Right cardiac atrium (tissue), 5 donors: ENCODE measurements around the gene CAMTA1. TPM values are rescaled to one million over a fixed set of nuclear protein-coding genes. Genes with fewer than 3 reads are reported as not detected.

Source experiments
- ATAC-seq, 2 donors: fragments of 200-7000 bp; cut with Tn5 transposase; one replicate each; pipeline versions ENCODE4 v1.8.0 to v1.9.1; 2020; ENCODE audit warnings: moderate library complexity in 2 of 2, mild to moderate bottlenecking in 1 of 2
- DNase-seq, 3 donors: peaks; one replicate each; pipeline ENCODE4 v3.0.0-alpha.2; 2020
- H3K27ac ChIP-seq: one replicate; pipeline ENCODE4 v1.5.1; 2013; ENCODE audit warnings: mild to moderate bottlenecking, low read length, control low read depth, moderate library complexity
- H3K27me3 ChIP-seq: one replicate; pipeline ENCODE4 v1.6.1; 2013; ENCODE audit not compliant: control insufficient read depth, insufficient read depth
- H3K4me1 ChIP-seq: one replicate; pipeline ENCODE4 v1.6.1; 2013; ENCODE audit warnings: low read length; ENCODE audit not compliant: control insufficient read depth, insufficient read depth
- H3K4me3 ChIP-seq: one replicate; pipeline ENCODE4 v1.5.1; 2013; ENCODE audit warnings: low read length, control low read depth
- H3K9me3 ChIP-seq: one replicate; pipeline ENCODE4 v1.6.1; 2013; ENCODE audit warnings: low read length; ENCODE audit not compliant: control insufficient read depth
- WGBS: extraction: QIAGEN DNeasy Blood & Tissue Kit; methylation state at CpG from one replicate; pipeline ENCODE4 v1.1.7; 2013; 5-methylcytosine and 5-hydroxymethylcytosine counted together
- intact Hi-C, 4 donors: fragments of 100-400 bp; cut with DNase I; formaldehyde crosslinking; loops; one replicate each; pipeline versions ENCODE4 v1.11.0 to v1.14.0; 2022 to 2023
- polyA plus RNA-seq: library from polyadenylated mRNA; stranded (reverse); fragments of 200-250 nt; gene quantifications from one replicate; pipeline ENCODE4 v1.2.3, GENCODE V29; 2013
- total RNA-seq, 4 donors: library from RNA; stranded (reverse); fragmentation: NEBNext Ultra II Directional; extraction: Animal tissue kit (Norgen Biotek cat#: 25700); gene quantifications; one replicate each; pipeline ENCODE4 v1.2.1, GENCODE V29; 2021
- donor health status: healthy with polysubstance abuse.
- donor health status: DM: no; HTN: yes; CAD: no.
- donor health status: DM: no; HTN: no; CAD: no.
- donor health status: DM: no; HTN: yes; CAD: no; lungs with severe emphysema.
- donor health status: DM: yes; HTN: yes; CAD: no.

The CAMTA1 gene
- total and polyA plus RNA-seq, 5 donors, result 155 to 334 (median 164) TPM

- Histone ChIP-seq H3K4me3 (no peak overlapping the region), H3K27ac (no peak overlapping the region), H3K9me3 (no peaks in the 10 kb centered on the region), H3K4me1 (no peaks in the 10 kb centered on the region), H3K27me3 (no peaks in the 10 kb centered on the region)
- intact Hi-C loops, result no loop called here
- ATAC-seq (no peak), DNase-seq (no peak)
- WGBS, result 92% methylated on average over 4 of the region's 4 CpGs
Observed at GRCh38 chr1:7352364-7352763, 567.1 kb downstream of the CAMTA1 start.

- ATAC-seq (no peak), DNase-seq (no peak)
- WGBS, result 87% methylated on average over 4 of the region's 4 CpGs
- Histone ChIP-seq H3K4me1 (no peaks in the 10 kb centered on the region), H3K9me3 (no peaks in the 10 kb centered on the region), H3K27me3 (no peaks in the 10 kb centered on the region), H3K27ac (no peak overlapping the region), H3K4me3 (no peak overlapping the region)
- intact Hi-C loops, result no loop called here
Observed at GRCh38 chr1:7352974-7353373, 567.7 kb downstream of the CAMTA1 start.

DNA sequence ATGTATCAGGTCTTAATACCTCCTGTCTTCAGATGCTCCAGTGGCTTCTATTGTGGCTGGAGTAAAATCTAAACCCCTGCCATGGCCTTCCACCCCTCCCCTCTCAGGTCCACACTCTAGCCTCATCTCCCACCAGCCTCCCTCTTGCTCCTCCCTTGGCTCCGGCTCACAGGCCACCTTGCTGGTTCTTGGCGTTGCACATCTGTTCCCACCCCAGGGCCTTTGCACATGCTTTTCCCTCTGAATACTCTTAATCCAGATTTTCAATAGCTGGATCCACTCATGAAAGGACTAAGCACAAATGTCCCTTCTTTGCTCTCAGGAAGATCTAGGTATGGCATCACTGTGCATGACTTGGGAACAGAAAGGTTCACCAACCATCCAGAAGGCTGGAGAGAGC lies 570.4 kb downstream of the CAMTA1 start:
- intact Hi-C loops, result no loop called here
- DNase-seq (no peak), ATAC-seq (no peak)
- Histone ChIP-seq H3K27ac (no peak overlapping the region), H3K9me3 (no peaks in the 10 kb centered on the region), H3K4me1 (no peaks in the 10 kb centered on the region), H3K27me3 (no peaks in the 10 kb centered on the region), H3K4me3 (no peak overlapping the region)
- WGBS, result 92% methylated on average over 2 of the region's 2 CpGs

DNA sequence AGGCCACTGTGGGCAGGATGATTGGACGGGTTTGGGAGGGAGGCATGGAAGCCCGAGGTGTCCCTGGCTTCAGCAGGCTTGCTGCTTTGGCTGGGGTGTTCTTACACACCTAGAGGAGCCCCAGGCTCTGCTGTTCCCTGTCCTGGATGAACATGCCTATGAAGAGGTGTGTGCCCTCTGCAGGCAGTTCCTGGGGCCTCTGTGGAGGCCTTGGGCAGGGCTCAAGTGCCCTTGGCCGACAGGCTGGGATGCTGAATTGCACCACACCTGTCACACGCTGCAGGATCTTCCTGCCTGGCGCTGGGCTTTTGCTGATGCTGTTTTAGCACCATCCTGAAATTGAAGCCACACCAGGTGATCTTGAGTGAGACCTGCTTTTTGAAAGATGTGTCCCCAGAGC lies 570.8 kb downstream of the CAMTA1 start:
- Histone ChIP-seq H3K4me1 (no peaks in the 10 kb centered on the region), H3K4me3 (no peak overlapping the region), H3K27ac (no peak overlapping the region), H3K9me3 (no peaks in the 10 kb centered on the region), H3K27me3 (no peaks in the 10 kb centered on the region)
- intact Hi-C loops, result no loop called here
- ATAC-seq (no peak), DNase-seq (no peak)
- 91% methylated on average over 5 of the region's 5 CpGs for WGBS

DNA sequence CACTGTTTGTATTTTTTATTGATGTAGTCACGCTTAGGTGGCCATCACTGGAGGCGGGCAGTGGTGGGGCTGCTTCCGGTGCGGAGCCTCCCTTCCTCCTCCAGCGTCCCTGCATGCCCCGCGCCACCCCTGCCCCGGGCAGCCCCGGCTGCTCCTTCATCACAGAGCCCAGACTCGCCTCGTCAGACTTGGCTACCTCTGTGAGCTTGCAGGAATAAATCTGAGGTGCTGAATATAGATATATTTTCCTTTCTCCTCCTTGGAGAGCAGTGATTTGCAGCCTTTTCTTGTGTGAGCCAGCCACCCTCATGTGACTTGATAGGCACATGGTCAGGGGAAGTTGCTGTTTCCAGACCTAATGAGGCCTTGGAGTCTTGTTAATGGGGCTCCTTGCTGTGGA lies 573.2 kb downstream of the CAMTA1 start:
- H3K4me3 ChIP-seq, result no peak overlapping the region
- no peaks in the 10 kb centered on the region for H3K27me3 ChIP-seq
- DNase-seq (no peak), ATAC-seq (no peak)
- intact Hi-C loops, result no loop called here
- H3K9me3 ChIP-seq, result no peaks in the 10 kb centered on the region
- 82% methylated on average over 11 of the region's 11 CpGs for WGBS
- no peak overlapping the region for H3K27ac ChIP-seq
- H3K4me1 ChIP-seq, result no peaks in the 10 kb centered on the region

DNA sequence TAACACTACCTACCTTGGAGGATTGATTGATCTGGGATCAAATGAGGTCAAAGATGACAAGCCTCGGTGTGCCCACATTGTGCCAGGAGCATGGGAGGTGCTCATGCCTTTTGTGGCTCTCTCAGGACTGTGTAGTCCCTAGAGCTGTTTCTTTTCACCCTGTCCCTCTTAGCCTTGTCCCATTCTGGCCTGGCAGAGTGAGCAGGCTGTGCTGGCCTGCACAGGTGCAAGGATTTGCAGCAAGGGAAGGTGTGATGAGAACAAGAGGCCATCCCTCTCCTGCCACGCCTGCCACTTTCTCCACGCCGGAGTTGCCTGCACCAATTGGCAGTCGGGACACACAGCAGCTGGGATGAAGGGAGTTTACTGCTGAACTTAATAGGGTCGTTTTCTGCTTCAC lies 575.3 kb downstream of the CAMTA1 start:
- WGBS, result 70% methylated on average over 6 of the region's 6 CpGs
- DNase-seq (no peak), ATAC-seq (no peak)
- H3K9me3 ChIP-seq, result no peaks in the 10 kb centered on the region
- no peaks in the 10 kb centered on the region for H3K27me3 ChIP-seq
- intact Hi-C loops, result no loop called here
- H3K4me1 ChIP-seq, result no peaks in the 10 kb centered on the region
- H3K4me3 ChIP-seq, result no peak overlapping the region
- H3K27ac ChIP-seq, result no peak overlapping the region

DNA sequence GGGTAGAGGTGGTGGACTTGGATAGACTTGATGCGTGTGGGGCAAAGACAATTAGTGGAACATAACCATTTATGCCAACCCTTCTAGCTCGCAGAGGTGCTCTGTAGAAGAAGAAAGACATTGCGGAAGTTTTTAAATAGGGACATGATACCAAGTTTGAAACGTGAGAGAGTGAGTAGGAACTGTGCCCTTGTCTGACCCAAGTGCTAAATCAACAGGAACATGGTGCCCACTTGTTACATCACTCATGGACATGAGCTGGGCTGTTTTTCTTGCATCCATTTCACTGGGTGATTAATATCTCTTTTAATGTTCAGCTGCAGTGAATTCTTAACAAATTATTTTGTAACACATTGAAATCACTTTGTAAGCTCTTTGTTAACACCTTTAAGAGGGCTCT lies 577.7 kb downstream of the CAMTA1 start:
- ATAC-seq (no peak), DNase-seq (no peak)
- Histone ChIP-seq H3K27me3 (no peaks in the 10 kb centered on the region), H3K4me1 (peaks cover 2% of the 10 kb centered on the region), H3K27ac (peak overlapping the region; percentile 54), H3K4me3 (no peak overlapping the region), H3K9me3 (no peaks in the 10 kb centered on the region)
- intact Hi-C loops, result no loop called here
- 70% methylated on average over 4 of the region's 4 CpGs for WGBS

- peak overlapping the region; percentile 83 for H3K27ac ChIP-seq
- DNase-seq, result peak in 1 of 3 donors; percentile 26
- intact Hi-C loops, result no loop called here
Observed at GRCh38 chr1:7363450-7363849, 578.2 kb downstream of the CAMTA1 start.

DNA sequence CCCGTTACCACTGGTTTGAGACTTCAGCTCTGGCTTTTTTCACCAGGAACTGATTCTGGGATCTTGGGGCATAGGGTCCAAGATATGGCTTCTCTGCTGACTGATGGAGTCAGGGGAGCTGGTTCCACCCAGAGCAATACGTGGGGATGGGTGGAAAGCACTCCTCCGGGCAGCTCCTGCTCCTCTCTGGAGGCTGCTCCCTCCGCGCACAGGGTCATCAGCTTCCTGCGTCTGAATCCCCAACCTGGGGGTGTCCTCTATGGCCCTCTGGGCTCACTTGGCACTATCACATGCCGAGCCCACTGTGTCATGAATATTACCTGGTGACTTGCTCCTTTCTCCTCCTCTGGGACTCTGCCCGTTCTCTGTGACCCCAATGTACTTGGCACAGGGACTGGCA lies 580.5 kb downstream of the CAMTA1 start:
- intact Hi-C loops, result no loop called here
- peak in 1 of 3 donors; percentile 37 for DNase-seq
- Histone ChIP-seq H3K27me3 (no peaks in the 10 kb centered on the region), H3K4me1 (peaks cover 2% of the 10 kb centered on the region), H3K27ac (peak overlapping the region; percentile 65), H3K9me3 (no peaks in the 10 kb centered on the region), H3K4me3 (no peak overlapping the region)
- no peak for ATAC-seq
- WGBS, result 73% methylated on average over 8 of the region's 8 CpGs

More at GRCh38 chr1:7363450-7363849, 578.2 kb downstream of the CAMTA1 start:
- peak; percentile 65 to 68 for ATAC-seq
- H3K9me3 ChIP-seq, result no peaks in the 10 kb centered on the region
- 49% methylated on average over 6 of the region's 6 CpGs for WGBS
- peaks cover 2% of the 10 kb centered on the region for H3K4me1 ChIP-seq
- no peak overlapping the region for H3K4me3 ChIP-seq
- no peaks in the 10 kb centered on the region for H3K27me3 ChIP-seq

DNA sequence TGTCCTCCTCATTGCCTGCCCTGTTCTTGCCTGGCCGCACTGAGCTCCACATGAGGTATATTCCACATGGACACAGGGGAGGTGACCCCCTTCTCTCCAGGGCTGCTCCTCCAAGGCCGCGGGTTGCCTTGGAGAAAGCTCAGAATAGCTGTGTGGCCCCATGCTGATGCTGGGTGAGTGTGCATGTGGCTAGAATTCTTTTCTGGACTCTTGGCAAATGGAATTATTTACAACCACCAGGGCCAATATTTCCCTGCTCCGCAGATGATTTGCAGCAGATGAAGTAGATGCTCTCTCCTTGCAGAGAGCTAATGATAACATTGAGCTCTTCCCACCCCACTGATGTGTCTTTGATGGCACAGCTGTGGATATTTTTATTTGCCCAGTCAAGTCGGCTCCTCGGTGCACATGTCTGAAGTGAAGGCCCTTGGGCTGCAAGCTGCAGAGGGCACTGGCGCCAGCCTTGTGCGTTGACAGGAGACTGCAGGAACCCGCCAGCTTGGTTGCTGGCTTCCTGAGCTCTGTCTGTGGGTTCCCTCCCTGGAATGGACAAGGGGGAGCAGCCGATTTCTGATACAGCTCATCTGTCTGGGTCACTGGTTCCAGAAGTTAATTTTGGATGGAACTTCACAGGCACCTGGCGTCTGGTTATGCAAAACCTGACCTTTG lies 581.2 kb downstream of the CAMTA1 start:
- no peaks in the 10 kb centered on the region for H3K27me3 ChIP-seq
- 66% methylated on average over 11 of the region's 11 CpGs for WGBS
- peak overlapping the region; percentile 65 for H3K27ac ChIP-seq
- peaks cover 2% of the 10 kb centered on the region for H3K4me1 ChIP-seq
- peak; percentile 69 to 84 for ATAC-seq
- intact Hi-C loops, result no loop called here
- H3K9me3 ChIP-seq, result no peaks in the 10 kb centered on the region
- DNase-seq, result peak; percentile 48 to 83 (median 79)
- no peak overlapping the region for H3K4me3 ChIP-seq

GRCh38 chr1:7366955-7367665 lies 581.9 kb downstream of the CAMTA1 start:
- H3K27me3 ChIP-seq, result no peaks in the 10 kb centered on the region
- WGBS, result 69% methylated on average over 5 of the region's 5 CpGs
- peaks cover 2% of the 10 kb centered on the region for H3K4me1 ChIP-seq
- DNase-seq (peak in 1 of 3 donors; percentile 62), ATAC-seq (no peak)
- no peak overlapping the region for H3K4me3 ChIP-seq
- intact Hi-C loops, result no loop called here
- H3K27ac ChIP-seq, result peak overlapping the region; percentile 65
- H3K9me3 ChIP-seq, result no peaks in the 10 kb centered on the region
